GM19455 (cell line): ENCODE results near the gene LRRC31.

Source experiments
- ATAC-seq: cut with Tn5 transposase; IDR thresholded peaks from one replicate; pipeline ENCODE4 v1.9.1; 2021; ENCODE audit not compliant: unreplicated experiment

LRRC31 gene

GRCh38 chr3:169813757-169814517 lies 55.8 kb downstream of the LRRC31 start:
- peak; percentile 87 for ATAC-seq

- ATAC-seq: no peak
Observed at GRCh38 chr3:169813278-169813677, 56.5 kb downstream of the LRRC31 start.

GRCh38 chr3:169812332-169813235 lies 57.2 kb downstream of the LRRC31 start, which contains the start of the genes LRRC34 and LRRIQ4:
Gene LRRC34, minus strand, starts transcription at chr3:169812904. Its CDS starts 356 bp downstream, at chr3:169812548.
Gene LRRIQ4, plus strand, starts transcription at chr3:169812870. Its CDS starts 9,052 bp downstream, at chr3:169821922.
- ATAC-seq: peak; percentile 71

- ATAC-seq: peak; percentile 13
Observed at GRCh38 chr3:169811631-169812331, 58.0 kb downstream of the LRRC31 start.

- no peak for ATAC-seq
Observed at GRCh38 chr3:169809230-169809795, 60.4 kb downstream of the LRRC31 start.

- no peak for ATAC-seq
Observed at GRCh38 chr3:169804681-169805080, 65.1 kb downstream of the LRRC31 start.

GRCh38 chr3:169792359-169792758 lies 77.4 kb downstream of the LRRC31 start:
- no peak for ATAC-seq

GRCh38 chr3:169790687-169791429 lies 78.9 kb downstream of the LRRC31 start:
- ATAC-seq: no peak

GRCh38 chr3:169790219-169790618 lies 79.5 kb downstream of the LRRC31 start:
- no peak for ATAC-seq
